ENCODE results near the gene TTLL5. TPM values are rescaled to one million over a fixed set of nuclear protein-coding genes. Genes with fewer than 3 reads are reported as not detected.

Gene TTLL5
- polyA plus RNA-seq, 1 of the 3 experiments (the other 2 are of a cell fraction) = 9.6 TPM

GRCh38 chr14:75896341-75896740 is 235.3 kb downstream of the TTLL5 start:
- H3K4me3 ChIP-seq (ENCODE audit: low read depth in 2 of 2, low read length in 1 of 2) = no peak overlapping the region
- ChIA-PET POLR2A (no interaction called here), CTCF (interaction anchor here (0.9 to 5.9 kb wide), 3 partner anchors 10 to 86 kb away, joined by 3 to 30 read pairs (median 4); no protein-coding TSS in a partner anchor)
- H3F3A ChIP-seq (replicated peaks; ENCODE audit: insufficient read depth) = no peaks in the 10 kb centered on the region
- H3K27me3 ChIP-seq (ENCODE audit: insufficient read depth) = no peaks in the 10 kb centered on the region
- no peak for DNase-seq
- no peaks in the 10 kb centered on the region for H3K9me2 ChIP-seq
- H3K4me2 ChIP-seq = no peak overlapping the region
- H3K9ac ChIP-seq = no peak overlapping the region
- no peak overlapping the region; a peak in 1 of 4 replicates for H3K27ac ChIP-seq (ENCODE audit: low read depth in 2 of 2, low read length in 1 of 2)
- H3K9me3 ChIP-seq = no peaks in the 10 kb centered on the region
- 91% methylated on average over 2 of the region's 2 CpGs for WGBS (ENCODE audit: low lambda C conversion rate)
- no peaks in the 10 kb centered on the region for H3K4me1 ChIP-seq (ENCODE audit: control insufficient read depth in 1 of 2, insufficient read depth in 2 of 2, low read depth in 1 of 2, low read length in 1 of 2)
- 0 out of 2 replicates have a peak overlapping the region, but pooled peaks have one; percentile 9 for H2AFZ ChIP-seq (ENCODE audit: low read depth)
- no peaks in the 10 kb centered on the region for H3K79me2 ChIP-seq (ENCODE audit: insufficient read depth)
- TF ChIP-seq NFIC (IDR thresholded peaks at IDR 0.05; ENCODE audit: borderline replicate concordance) = no peak
- TF ChIP-seq TAF1 (IDR thresholded peaks at IDR 0.05; ENCODE audit: borderline replicate concordance, low read depth, low read length) = no peak
- TF ChIP-seq MAX (IDR thresholded peaks at IDR 0.05; ENCODE audit: low read depth) = no peak
- TF ChIP-seq ZBTB33 (IDR thresholded peaks at IDR 0.05; ENCODE audit: borderline replicate concordance, low read depth) = no peak
- no peak for TF ChIP-seq RCOR1 (IDR thresholded peaks at IDR 0.05; ENCODE audit: low read length)
- TF ChIP-seq CTCF (IDR thresholded peaks at IDR 0.05) = no peak
- TF ChIP-seq CHD2 (IDR thresholded peaks at IDR 0.05; ENCODE audit: low read length, partially characterized antibody) = no peak
- no peak for TF ChIP-seq TCF12 (IDR thresholded peaks at IDR 0.05)
- no peak for TF ChIP-seq FOXJ3 (CRISPR knock-in tag; IDR thresholded peaks at IDR 0.05)
- TF ChIP-seq GATA2 (CRISPR knock-in tag; IDR thresholded peaks at IDR 0.05) = no peak
- TF ChIP-seq USF1 (IDR thresholded peaks at IDR 0.05; ENCODE audit: borderline replicate concordance, low read depth) = no peak
- TF ChIP-seq REST (IDR thresholded peaks at IDR 0.05; ENCODE audit: low read depth, low read length) = no peak
- TF ChIP-seq USF2 (IDR thresholded peaks at IDR 0.05; ENCODE audit: borderline replicate concordance, low read depth, low read length) = no peak
- no peak for TF ChIP-seq IRF3 (IDR thresholded peaks at IDR 0.05; ENCODE audit: low read depth, low read length)
- TF ChIP-seq TEAD4 (IDR thresholded peaks at IDR 0.05; ENCODE audit: borderline replicate concordance, insufficient read depth) = no peak
- TF ChIP-seq SMC3 (IDR thresholded peaks at IDR 0.05; ENCODE audit: low read depth, low read length) = no peak
- no peak for TF ChIP-seq RAD21 (IDR thresholded peaks at IDR 0.05; ENCODE audit: low read length)
- TF ChIP-seq NRF1 (IDR thresholded peaks at IDR 0.05; ENCODE audit: low read depth, low read length) = no peak
- no peak for TF ChIP-seq SIN3A (IDR thresholded peaks at IDR 0.05; ENCODE audit: borderline replicate concordance, low read depth, low read length)
- H4K20me1 ChIP-seq (ENCODE audit: insufficient read depth) = no peaks in the 10 kb centered on the region
- H3K36me3 ChIP-seq (replicated peaks in 1 of 2; ENCODE audit: control insufficient read depth in 1 of 2, insufficient read depth in 2 of 2, low read length in 1 of 2) = no peaks in the 10 kb centered on the region

Data from SK-N-SH (cell line).